SKM-1 (cell line): Measurements from ENCODE around the gene KCNQ2.

Experiments used
- DNase-seq: peaks from one replicate; lab custom pipeline; 2025; ENCODE audit not compliant: unreplicated experiment; lab: John Stamatoyannopoulos, UW

Gene KCNQ2

GRCh38 chr20:63435552-63435951, 36.9 kb downstream of the KCNQ2 start:
- no peak for DNase-seq

- DNase-seq, result peak; percentile 6
Measured at GRCh38 chr20:63434599-63435378, 37.7 kb downstream of the KCNQ2 start.

GRCh38 chr20:63433756-63434531, 38.5 kb downstream of the KCNQ2 start:
- no peak for DNase-seq

GRCh38 chr20:63433351-63433750, 39.1 kb downstream of the KCNQ2 start:
- no peak for DNase-seq

GRCh38 chr20:63432577-63433325, 39.7 kb downstream of the KCNQ2 start:
- DNase-seq, result no peak

GRCh38 chr20:63431944-63432343, 40.5 kb downstream of the KCNQ2 start:
- no peak for DNase-seq

GRCh38 chr20:63430891-63431290, 41.6 kb downstream of the KCNQ2 start:
- no peak for DNase-seq

- no peak for DNase-seq
Measured at GRCh38 chr20:63429992-63430391, 42.5 kb downstream of the KCNQ2 start.

GRCh38 chr20:63428906-63429575, 43.4 kb downstream of the KCNQ2 start:
- DNase-seq, result no peak

GRCh38 chr20:63427724-63428330, 44.6 kb downstream of the KCNQ2 start:
- no peak for DNase-seq

GRCh38 chr20:63427206-63427605, 45.2 kb downstream of the KCNQ2 start:
- DNase-seq, result no peak

- DNase-seq, result no peak
Measured at GRCh38 chr20:63425846-63426485, 46.5 kb downstream of the KCNQ2 start.

- no peak for DNase-seq
Measured at GRCh38 chr20:63424613-63425012, 47.8 kb downstream of the KCNQ2 start.

- no peak for DNase-seq
Measured at GRCh38 chr20:63423751-63424150, 48.7 kb downstream of the KCNQ2 start.

- DNase-seq, result no peak
Measured at GRCh38 chr20:63422653-63423052, 49.8 kb downstream of the KCNQ2 start.

GRCh38 chr20:63421913-63422312, 50.5 kb downstream of the KCNQ2 start:
- DNase-seq, result no peak

GRCh38 chr20:63421094-63421692, 51.3 kb downstream of the KCNQ2 start:
- DNase-seq, result no peak

GRCh38 chr20:63420359-63421093, 51.9 kb downstream of the KCNQ2 start:
- no peak for DNase-seq

GRCh38 chr20:63419299-63419698, 53.2 kb downstream of the KCNQ2 start:
- DNase-seq, result no peak
